GM12878 (cell line): ENCODE results near the gene ALDH1A1. TPM values are rescaled to one million over a fixed set of nuclear protein-coding genes. Genes with fewer than 3 reads are reported as not detected.

Experiments used
- ATAC-seq: fragments of 200-7000 bp; cut with Tn5 transposase; 3 replicates; pipeline ENCODE4 v1.9.1; 2020; ENCODE audit warnings: mild to moderate bottlenecking, moderate library complexity
- BruUV-seq: library from RNA; stranded (reverse); fragments of 400-500 nt; replicated peaks from 2 replicates; lab custom pipeline; 2021; lab: Mats Ljungman, UMichigan
- CTCF ChIA-PET: fragments of 300-600 bp; sonication (Branson Sonifier 250); formaldehyde crosslinking; extraction: SDS; loops from one replicate; lab custom pipeline; 2021; ENCODE audit warnings: inconsistent platforms; lab: Yijun Ruan, JAX
- POLR2A ChIA-PET: fragments of 350-600 bp; formaldehyde crosslinking; extraction: SDS; loops from one replicate; lab custom pipeline; 2021; ENCODE audit warnings: inconsistent platforms; lab: Charles Lee
- RAD21 ChIA-PET: fragments of 300-600 bp; sonication (Branson Sonifier 250); formaldehyde crosslinking; loops from one replicate; lab custom pipeline; 2023; ENCODE audit warnings: antibody characterized with exemption; ENCODE audit not compliant: unreplicated experiment; lab: Charles Lee
- SMC1A ChIA-PET: fragments of 300-600 bp; sonication (Branson Sonifier 250); formaldehyde crosslinking; loops from one replicate; lab custom pipeline; 2023; ENCODE audit not compliant: unreplicated experiment, uncharacterized antibody; lab: Charles Lee
- DNase-seq: peaks from one replicate; pipeline ENCODE4 v3.0.0-alpha.2; 2011; ENCODE audit warnings: low read depth, low spot score
- FAIRE-seq: peaks from 3 replicates; lab custom pipeline; 2011; peaks lifted over from hg19 to GRCh38; lab: Jason Lieb, UNC
- H2AFZ ChIP-seq: 2 replicates; pipeline ENCODE4 v1.6.0; 2011; ENCODE audit warnings: low read depth, low read length, control low read depth; ENCODE audit not compliant: control insufficient read depth
- H3K27ac ChIP-seq: 2 replicates; pipeline ENCODE4 v1.5.1; 2011; ENCODE audit warnings: control low read depth; ENCODE audit not compliant: control insufficient read depth, insufficient read depth
- H3K27me3 ChIP-seq, 2 experiments: replicated peaks in 1 of 2; 2 replicates each; pipeline versions ENCODE4 v1.6.0 to v1.6.1; 2011; ENCODE audit warnings: low read length in 1 of 2; ENCODE audit not compliant: control insufficient read depth in 2 of 2, insufficient read depth in 2 of 2
- H3K36me3 ChIP-seq, 2 experiments: 2 replicates each; pipeline ENCODE4 v1.5.1; 2011; ENCODE audit warnings: low read length in 1 of 2; ENCODE audit not compliant: control insufficient read depth in 2 of 2, insufficient read depth in 2 of 2
- H3K4me1 ChIP-seq: 2 replicates; pipeline ENCODE4 v1.6.1; 2011; ENCODE audit warnings: mild to moderate bottlenecking, low read length, moderate library complexity, mixed read lengths; ENCODE audit not compliant: control insufficient read depth, insufficient read depth
- H3K4me2 ChIP-seq: 2 replicates; pipeline ENCODE4 v1.6.0; 2011; ENCODE audit warnings: control low read depth; ENCODE audit not compliant: control insufficient read depth, insufficient read depth
- H3K4me3 ChIP-seq: fragments of 200-600 bp; sonication (generic); 2 replicates; pipeline ENCODE4 v1.5.1; 2016
- H3K79me2 ChIP-seq: 2 replicates; pipeline ENCODE4 v1.6.0; 2011; ENCODE audit warnings: low read length; ENCODE audit not compliant: control insufficient read depth, insufficient read depth
- H3K9ac ChIP-seq: 2 replicates; pipeline ENCODE4 v1.8.0; 2011; ENCODE audit warnings: low read length, control low read depth, mixed read lengths; ENCODE audit not compliant: control insufficient read depth, insufficient read depth
- H3K9me3 ChIP-seq: replicated peaks from 3 replicates; pipeline ENCODE4 v1.5.1; 2011; ENCODE audit warnings: mild to moderate bottlenecking, low read length; ENCODE audit not compliant: control insufficient read depth, insufficient read depth
- H4K20me1 ChIP-seq: 2 replicates; pipeline ENCODE4 v1.6.0; 2011; ENCODE audit not compliant: control insufficient read depth, insufficient read depth
- CEBPZ ChIP-seq: fragments of 150-350 bp; IDR thresholded peaks from 2 replicates; pipeline ENCODE4 v1.6.1; 2016; ENCODE audit warnings: low read depth, low read length
- CHD4 ChIP-seq: fragments of 200-600 bp; sonication (generic); IDR thresholded peaks from 2 replicates; pipeline ENCODE4 v1.6.1; 2016; ENCODE audit warnings: mild to moderate bottlenecking
- EGR1 ChIP-seq, 2 experiments: IDR thresholded peaks; 1 replicate in 1 of 2; 2 replicates in 1 of 2; pipeline ENCODE4 v1.6.1; 2011 to 2012; ENCODE audit warnings: low read depth in 2 of 2, low read length in 2 of 2, borderline replicate concordance in 1 of 2, mild to moderate bottlenecking in 1 of 2, moderate library complexity in 1 of 2
- FOXK2 ChIP-seq: fragments of 450-650 bp; IDR thresholded peaks from 2 replicates; pipeline ENCODE4 v1.6.1; 2017; ENCODE audit warnings: mild to moderate bottlenecking, moderate library complexity
- IKZF1 ChIP-seq: fragments of 450-650 bp; conservative IDR thresholded peaks from 2 replicates; pipeline ENCODE4 v1.6.1; 2017; ENCODE audit warnings: antibody characterized with exemption, mild to moderate bottlenecking
- POLR2AphosphoS5 ChIP-seq: IDR thresholded peaks from 2 replicates; pipeline ENCODE4 v1.6.1; 2011; ENCODE audit warnings: mild to moderate bottlenecking, low read length, inconsistent platforms
- WGBS: methylation state at CpG from one replicate; pipeline ENCODE4 v1.1.6; 2016; ENCODE audit warnings: low lambda C conversion rate; ENCODE audit not compliant: insufficient replicate concordance, insufficient coverage; ENCODE audit errors: missing lambda C conversion rate; 5-methylcytosine and 5-hydroxymethylcytosine counted together
- in situ Hi-C: fragments of 300-500 bp; cut with MboI; formaldehyde crosslinking; loops from 9 replicates; pipeline ENCODE4 v1.14.3; 2018; ENCODE audit warnings: mixed read lengths
- intact Hi-C: fragments of 100-400 bp; cut with micrococcal nuclease; formaldehyde crosslinking; loops from one replicate; pipeline ENCODE4 v1.14.2; 2022; ENCODE audit not compliant: unreplicated experiment
- polyA plus RNA-seq, 11 experiments: library from polyadenylated mRNA; depleted of rRNA in 4 of 11; unstranded in 6 of 11; stranded (reverse) in 5 of 11; fragments of >200 nt; fragmentation: Nextera tagmentation in 4 of 11; fragmentation: Illumina TruSeq in 1 of 11; extraction: Ambion mirVana in 4 of 11; extraction: Trizol in 1 of 11; gene quantifications; 1 replicate in 1 of 11; 2 replicates in 10 of 11; pipeline versions ENCODE4 v1.2.1 to v1.2.3, GENCODE V29; 2011 to 2016; ENCODE audit warnings: inconsistent platforms in 2 of 11, missing spikeins in 2 of 11, low read depth in 1 of 11
- total RNA-seq, 4 experiments: library from RNA; depleted of rRNA in 3 of 4; stranded (reverse); fragments of >200 nt in 3 of 4; fragmentation: Illumina TruSeq in 1 of 4; extraction: Trizol in 1 of 4; gene quantifications; 2 replicates each; pipeline versions ENCODE4 v1.2.1 to v1.2.3, GENCODE V29; 2013 to 2021

The ALDH1A1 gene
- total and polyA plus RNA-seq, 10 of the 15 experiments (the other 5 are each of a cell fraction or from before 2014, with no cell fraction given): 0.03 to 0.54 TPM; not detected in 8

DNA sequence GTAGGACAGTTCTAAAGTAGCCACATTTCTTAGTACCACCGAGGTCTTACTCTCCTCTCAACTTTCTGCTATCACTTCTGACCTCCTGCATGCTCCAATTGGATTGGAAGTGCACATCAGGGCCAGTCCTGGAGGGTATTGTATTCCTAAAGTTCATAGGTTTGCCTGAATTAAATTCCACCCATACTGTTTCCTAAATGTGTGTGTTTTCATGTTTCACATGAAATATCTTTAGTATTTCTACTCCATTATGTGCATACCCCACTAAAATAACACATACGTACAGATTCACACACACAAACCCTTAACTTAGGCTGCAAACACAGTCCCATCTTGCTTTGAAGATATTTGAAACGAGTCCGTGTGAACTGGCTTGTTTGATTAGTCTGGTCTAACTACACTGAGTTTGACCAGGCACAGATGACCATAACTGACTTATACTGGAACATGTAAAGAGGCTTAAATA, 24.8 kb downstream of the ALDH1A1 start:
- TF ChIP-seq FOXK2 (no peak), POLR2AphosphoS5 (no peak), CHD4 (no peak), IKZF1 (no peak), EGR1 (IDR thresholded peaks at IDR 0.05; ENCODE audit: borderline replicate concordance in 1 of 2, low read depth in 2 of 2, low read length in 2 of 2) (no peak), CEBPZ (no peak)
- 16% methylated on average over 4 of the region's 4 CpGs for WGBS

More for the DNA sequence above, 24.8 kb downstream of the ALDH1A1 start:
- in situ Hi-C loops (no loop called here), intact Hi-C loops (no loop called here)
- RAD21 ChIA-PET: no interaction called here
- Histone ChIP-seq H3K36me3 (no peaks in the 10 kb centered on the region), H4K20me1 (no peaks in the 10 kb centered on the region), H3K27ac (no peak overlapping the region), H3K9ac (no peak overlapping the region), H3K4me2 (no peak overlapping the region), H3K4me3 (no peak overlapping the region), H3K79me2 (no peaks in the 10 kb centered on the region), H3K4me1 (no peaks in the 10 kb centered on the region), H3K9me3 (no peaks in the 10 kb centered on the region), H2AFZ (no peak overlapping the region), H3K27me3 (no peaks in the 10 kb centered on the region; a peak in 1 of 4 replicates)
- SMC1A ChIA-PET: interaction anchor here (0.8 kb wide), 1 partner anchor 113 kb away, joined by 3 read pairs; no protein-coding TSS in a partner anchor
- CTCF ChIA-PET: interaction anchor here (1.3 kb wide), 1 partner anchor 86 kb away, joined by 3 read pairs; no protein-coding TSS in a partner anchor
- no TSS peak for BruUV-seq
- no peak for ATAC-seq
- DNase-seq: no peak
- no peak for FAIRE-seq
- POLR2A ChIA-PET: no interaction called here
